HL-60/S4 (cell line): ENCODE data around the gene NCK1.

Experiments used
- in situ Hi-C: fragments of 300-500 bp; cut with MboI; formaldehyde crosslinking; loops from 2 replicates; pipeline ENCODE4 v1.14.3; 2022; ENCODE audit warnings: low sequenced_read_pairs

Gene NCK1

GRCh38 chr3:136861890-136862616 lies at the start of gene NCK1:
Gene NCK1 (plus strand): TSS chr3:136862208. CDS start chr3:136928002, 65,794 bp downstream.
- in situ Hi-C loops = no loop called here

GRCh38 chr3:136817448-136817847 lies 44.6 kb upstream of the NCK1 start:
- in situ Hi-C loops = no loop called here

- in situ Hi-C loops = no loop called here
Measured at GRCh38 chr3:136818191-136818768, 43.7 kb upstream of the NCK1 start.

- in situ Hi-C loops = no loop called here
Measured at GRCh38 chr3:136818769-136819391, 43.1 kb upstream of the NCK1 start, which contains the start of gene SLC35G2. Gene SLC35G2 (plus strand): TSS chr3:136819126. CDS start chr3:136854461, 35,335 bp downstream.

GRCh38 chr3:136819392-136819730 lies 42.6 kb upstream of the NCK1 start:
- in situ Hi-C loops = no loop called here

GRCh38 chr3:136819731-136820679 lies 42.0 kb upstream of the NCK1 start:
- in situ Hi-C loops = no loop called here

GRCh38 chr3:136831461-136831860 lies 30.5 kb upstream of the NCK1 start:
- in situ Hi-C loops = no loop called here

- in situ Hi-C loops = no loop called here
Measured at GRCh38 chr3:136835089-136835812, 26.8 kb upstream of the NCK1 start.

GRCh38 chr3:136835813-136836510 lies 26.0 kb upstream of the NCK1 start:
- in situ Hi-C loops = no loop called here

- in situ Hi-C loops = no loop called here
Measured at GRCh38 chr3:136836511-136837156, 25.4 kb upstream of the NCK1 start.

GRCh38 chr3:136838641-136839555 lies 23.1 kb upstream of the NCK1 start:
- in situ Hi-C loops = no loop called here

GRCh38 chr3:136839556-136839931 lies 22.5 kb upstream of the NCK1 start:
- in situ Hi-C loops = no loop called here

- in situ Hi-C loops = no loop called here
Measured at GRCh38 chr3:136840252-136840651, 21.8 kb upstream of the NCK1 start.

GRCh38 chr3:136842294-136842693 lies 19.7 kb upstream of the NCK1 start:
- in situ Hi-C loops = no loop called here

- in situ Hi-C loops = no loop called here
Measured at GRCh38 chr3:136844724-136845123, 17.3 kb upstream of the NCK1 start.

- in situ Hi-C loops = no loop called here
Measured at GRCh38 chr3:136852180-136852579, 9.8 kb upstream of the NCK1 start.

GRCh38 chr3:136856665-136857064 lies 5.3 kb upstream of the NCK1 start:
- in situ Hi-C loops = no loop called here

- in situ Hi-C loops = no loop called here
Measured at GRCh38 chr3:136858381-136858780, 3.6 kb upstream of the NCK1 start.
